ENCODE measurements around the gene TCF7. TPM values are rescaled to one million over a fixed set of nuclear protein-coding genes. Genes with fewer than 3 reads are reported as not detected.

TCF7 gene
- total and polyA plus RNA-seq, 2 of the 13 experiments (the other 11 are each of a cell fraction or from before 2014, with no cell fraction given) = 6.3 to 6.8 TPM

DNA sequence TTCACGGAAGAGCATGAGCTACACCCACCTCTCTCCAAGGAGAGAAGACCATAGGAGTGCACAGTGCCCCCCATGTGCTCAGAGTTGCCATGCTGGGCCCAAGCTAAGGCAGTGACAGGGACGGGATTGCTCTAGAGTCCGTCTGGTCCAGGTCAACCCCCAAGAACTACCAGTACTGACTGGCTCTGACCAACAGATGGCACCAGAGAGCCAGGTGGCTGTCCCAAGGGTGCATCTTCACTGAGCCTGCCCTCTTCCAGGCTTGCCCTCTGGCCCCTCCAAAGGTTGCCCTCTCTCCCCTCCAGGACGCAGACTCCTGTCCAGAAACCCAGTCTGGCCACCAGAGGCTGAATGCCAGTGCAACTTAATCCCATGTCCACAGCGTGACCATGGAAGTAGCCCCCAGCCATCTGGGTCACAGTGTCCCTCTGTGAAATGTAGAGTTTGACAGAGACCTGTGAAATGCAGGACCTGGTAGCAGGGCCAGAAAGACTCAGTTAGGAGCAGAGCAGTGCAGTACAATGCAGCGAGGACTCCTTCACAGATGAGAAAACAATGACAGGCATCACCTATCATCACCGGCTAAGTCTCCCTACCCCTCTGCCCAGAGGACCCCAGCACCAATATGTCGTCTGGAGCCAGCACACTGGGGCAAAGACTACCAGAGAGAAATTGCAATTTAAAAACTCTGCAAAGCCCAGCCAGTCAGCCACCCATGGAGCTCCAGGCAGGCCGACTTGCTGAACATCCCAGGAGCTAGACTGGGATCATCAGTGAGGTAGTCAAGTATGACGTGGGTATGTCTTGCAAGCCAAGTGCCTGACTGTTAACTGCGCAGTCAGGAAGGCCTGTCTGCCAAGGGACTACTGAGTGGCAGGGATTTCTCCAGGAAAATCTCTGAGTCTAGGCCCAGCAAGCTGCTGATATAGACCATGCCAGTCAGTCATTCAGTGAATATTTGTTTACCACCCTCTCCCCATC lies 70.0 kb downstream of the TCF7 start (continued):
- TF ChIP-seq, protein P1, sequence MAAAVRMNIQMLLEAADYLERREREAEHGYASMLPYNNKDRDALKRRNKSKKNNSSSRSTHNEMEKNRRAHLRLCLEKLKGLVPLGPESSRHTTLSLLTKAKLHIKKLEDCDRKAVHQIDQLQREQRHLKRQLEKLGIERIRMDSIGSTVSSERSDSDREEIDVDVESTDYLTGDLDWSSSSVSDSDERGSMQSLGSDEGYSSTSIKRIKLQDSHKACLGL (CRISPR knock-in tag; IDR thresholded peaks at IDR 0.05) = no peak
- TF ChIP-seq ZBTB7A (CRISPR knock-in tag; IDR thresholded peaks at IDR 0.05) (no peak), KMT2A (CRISPR knock-in tag; IDR thresholded peaks at IDR 0.05) (no peak), EHMT2 (IDR thresholded peaks at IDR 0.05; ENCODE audit: borderline replicate concordance, low read depth, low read length) (no peak), ZNF205 (CRISPR knock-in tag; IDR thresholded peaks at IDR 0.05) (no peak), MBNL3 (CRISPR knock-in tag; conservative IDR thresholded peaks at IDR 0.05) (no peak), KDM4B (CRISPR knock-in tag; IDR thresholded peaks at IDR 0.05) (no peak), ZNF772 (CRISPR knock-in tag; IDR thresholded peaks at IDR 0.05) (no peak), ZNF672 (CRISPR knock-in tag; IDR thresholded peaks at IDR 0.05) (no peak), ZNF616 (CRISPR knock-in tag; IDR thresholded peaks at IDR 0.05; ENCODE audit: low read depth) (no peak)
- TF ChIP-seq, protein P2, sequence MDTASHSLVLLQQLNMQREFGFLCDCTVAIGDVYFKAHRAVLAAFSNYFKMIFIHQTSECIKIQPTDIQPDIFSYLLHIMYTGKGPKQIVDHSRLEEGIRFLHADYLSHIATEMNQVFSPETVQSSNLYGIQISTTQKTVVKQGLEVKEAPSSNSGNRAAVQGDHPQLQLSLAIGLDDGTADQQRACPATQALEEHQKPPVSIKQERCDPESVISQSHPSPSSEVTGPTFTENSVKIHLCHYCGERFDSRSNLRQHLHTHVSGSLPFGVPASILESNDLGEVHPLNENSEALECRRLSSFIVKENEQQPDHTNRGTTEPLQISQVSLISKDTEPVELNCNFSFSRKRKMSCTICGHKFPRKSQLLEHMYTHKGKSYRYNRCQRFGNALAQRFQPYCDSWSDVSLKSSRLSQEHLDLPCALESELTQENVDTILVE (CRISPR knock-in tag; IDR thresholded peaks at IDR 0.05) = no peak
- TF ChIP-seq, protein P3, sequence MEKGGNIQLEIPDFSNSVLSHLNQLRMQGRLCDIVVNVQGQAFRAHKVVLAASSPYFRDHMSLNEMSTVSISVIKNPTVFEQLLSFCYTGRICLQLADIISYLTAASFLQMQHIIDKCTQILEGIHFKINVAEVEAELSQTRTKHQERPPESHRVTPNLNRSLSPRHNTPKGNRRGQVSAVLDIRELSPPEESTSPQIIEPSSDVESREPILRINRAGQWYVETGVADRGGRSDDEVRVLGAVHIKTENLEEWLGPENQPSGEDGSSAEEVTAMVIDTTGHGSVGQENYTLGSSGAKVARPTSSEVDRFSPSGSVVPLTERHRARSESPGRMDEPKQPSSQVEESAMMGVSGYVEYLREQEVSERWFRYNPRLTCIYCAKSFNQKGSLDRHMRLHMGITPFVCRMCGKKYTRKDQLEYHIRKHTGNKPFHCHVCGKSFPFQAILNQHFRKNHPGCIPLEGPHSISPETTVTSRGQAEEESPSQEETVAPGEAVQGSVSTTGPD (CRISPR knock-in tag; IDR thresholded peaks at IDR 0.05) = no peak
- TF ChIP-seq, protein P4, sequence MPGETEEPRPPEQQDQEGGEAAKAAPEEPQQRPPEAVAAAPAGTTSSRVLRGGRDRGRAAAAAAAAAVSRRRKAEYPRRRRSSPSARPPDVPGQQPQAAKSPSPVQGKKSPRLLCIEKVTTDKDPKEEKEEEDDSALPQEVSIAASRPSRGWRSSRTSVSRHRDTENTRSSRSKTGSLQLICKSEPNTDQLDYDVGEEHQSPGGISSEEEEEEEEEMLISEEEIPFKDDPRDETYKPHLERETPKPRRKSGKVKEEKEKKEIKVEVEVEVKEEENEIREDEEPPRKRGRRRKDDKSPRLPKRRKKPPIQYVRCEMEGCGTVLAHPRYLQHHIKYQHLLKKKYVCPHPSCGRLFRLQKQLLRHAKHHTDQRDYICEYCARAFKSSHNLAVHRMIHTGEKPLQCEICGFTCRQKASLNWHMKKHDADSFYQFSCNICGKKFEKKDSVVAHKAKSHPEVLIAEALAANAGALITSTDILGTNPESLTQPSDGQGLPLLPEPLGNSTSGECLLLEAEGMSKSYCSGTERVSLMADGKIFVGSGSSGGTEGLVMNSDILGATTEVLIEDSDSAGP (CRISPR knock-in tag; IDR thresholded peaks at IDR 0.05; ENCODE audit: borderline replicate concordance) = peak; percentile 21; the same call in 1 of the 2 replicates
- TF ChIP-seq, protein P5, sequence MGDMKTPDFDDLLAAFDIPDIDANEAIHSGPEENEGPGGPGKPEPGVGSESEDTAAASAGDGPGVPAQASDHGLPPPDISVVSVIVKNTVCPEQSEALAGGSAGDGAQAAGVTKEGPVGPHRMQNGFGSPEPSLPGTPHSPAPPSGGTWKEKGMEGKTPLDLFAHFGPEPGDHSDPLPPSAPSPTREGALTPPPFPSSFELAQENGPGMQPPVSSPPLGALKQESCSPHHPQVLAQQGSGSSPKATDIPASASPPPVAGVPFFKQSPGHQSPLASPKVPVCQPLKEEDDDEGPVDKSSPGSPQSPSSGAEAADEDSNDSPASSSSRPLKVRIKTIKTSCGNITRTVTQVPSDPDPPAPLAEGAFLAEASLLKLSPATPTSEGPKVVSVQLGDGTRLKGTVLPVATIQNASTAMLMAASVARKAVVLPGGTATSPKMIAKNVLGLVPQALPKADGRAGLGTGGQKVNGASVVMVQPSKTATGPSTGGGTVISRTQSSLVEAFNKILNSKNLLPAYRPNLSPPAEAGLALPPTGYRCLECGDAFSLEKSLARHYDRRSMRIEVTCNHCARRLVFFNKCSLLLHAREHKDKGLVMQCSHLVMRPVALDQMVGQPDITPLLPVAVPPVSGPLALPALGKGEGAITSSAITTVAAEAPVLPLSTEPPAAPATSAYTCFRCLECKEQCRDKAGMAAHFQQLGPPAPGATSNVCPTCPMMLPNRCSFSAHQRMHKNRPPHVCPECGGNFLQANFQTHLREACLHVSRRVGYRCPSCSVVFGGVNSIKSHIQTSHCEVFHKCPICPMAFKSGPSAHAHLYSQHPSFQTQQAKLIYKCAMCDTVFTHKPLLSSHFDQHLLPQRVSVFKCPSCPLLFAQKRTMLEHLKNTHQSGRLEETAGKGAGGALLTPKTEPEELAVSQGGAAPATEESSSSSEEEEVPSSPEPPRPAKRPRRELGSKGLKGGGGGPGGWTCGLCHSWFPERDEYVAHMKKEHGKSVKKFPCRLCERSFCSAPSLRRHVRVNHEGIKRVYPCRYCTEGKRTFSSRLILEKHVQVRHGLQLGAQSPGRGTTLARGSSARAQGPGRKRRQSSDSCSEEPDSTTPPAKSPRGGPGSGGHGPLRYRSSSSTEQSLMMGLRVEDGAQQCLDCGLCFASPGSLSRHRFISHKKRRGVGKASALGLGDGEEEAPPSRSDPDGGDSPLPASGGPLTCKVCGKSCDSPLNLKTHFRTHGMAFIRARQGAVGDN (CRISPR knock-in tag; IDR thresholded peaks at IDR 0.05) = peak; percentile 34; the same call in 1 of the 2 replicates
- TF ChIP-seq, protein P6, sequence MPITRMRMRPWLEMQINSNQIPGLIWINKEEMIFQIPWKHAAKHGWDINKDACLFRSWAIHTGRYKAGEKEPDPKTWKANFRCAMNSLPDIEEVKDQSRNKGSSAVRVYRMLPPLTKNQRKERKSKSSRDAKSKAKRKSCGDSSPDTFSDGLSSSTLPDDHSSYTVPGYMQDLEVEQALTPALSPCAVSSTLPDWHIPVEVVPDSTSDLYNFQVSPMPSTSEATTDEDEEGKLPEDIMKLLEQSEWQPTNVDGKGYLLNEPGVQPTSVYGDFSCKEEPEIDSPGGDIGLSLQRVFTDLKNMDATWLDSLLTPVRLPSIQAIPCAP (CRISPR knock-in tag; IDR thresholded peaks at IDR 0.05; ENCODE audit: low read depth) = no peak
- TF ChIP-seq, protein P7, sequence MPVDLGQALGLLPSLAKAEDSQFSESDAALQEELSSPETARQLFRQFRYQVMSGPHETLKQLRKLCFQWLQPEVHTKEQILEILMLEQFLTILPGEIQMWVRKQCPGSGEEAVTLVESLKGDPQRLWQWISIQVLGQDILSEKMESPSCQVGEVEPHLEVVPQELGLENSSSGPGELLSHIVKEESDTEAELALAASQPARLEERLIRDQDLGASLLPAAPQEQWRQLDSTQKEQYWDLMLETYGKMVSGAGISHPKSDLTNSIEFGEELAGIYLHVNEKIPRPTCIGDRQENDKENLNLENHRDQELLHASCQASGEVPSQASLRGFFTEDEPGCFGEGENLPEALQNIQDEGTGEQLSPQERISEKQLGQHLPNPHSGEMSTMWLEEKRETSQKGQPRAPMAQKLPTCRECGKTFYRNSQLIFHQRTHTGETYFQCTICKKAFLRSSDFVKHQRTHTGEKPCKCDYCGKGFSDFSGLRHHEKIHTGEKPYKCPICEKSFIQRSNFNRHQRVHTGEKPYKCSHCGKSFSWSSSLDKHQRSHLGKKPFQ (CRISPR knock-in tag; IDR thresholded peaks at IDR 0.05; ENCODE audit: insufficient replicate concordance) = no peak

All from HepG2 (cell line).